Central memory CD8-positive, alpha-beta T cell (primary cell): Measurements from ENCODE around the gene EIF3J.

Source experiments
- ATAC-seq: fragments of 150-1000 bp; cut with Tn5 transposase; replicated peaks from 2 replicates; pipeline ENCODE4 v1.10.0; 2022; ENCODE audit warnings: mild to moderate bottlenecking, moderate FRiP score, moderate number of reproducible peaks; ENCODE audit not compliant: poor library complexity, severe bottlenecking; ENCODE audit errors: extremely low read depth
- DNase-seq, 2 donors: peaks; one replicate each; pipeline ENCODE4 v3.0.0; 2021; ENCODE audit warnings: low spot score in 2 of 2
- H3K27ac Mint-ChIP-seq: one replicate; pipeline ENCODE4 v1.8.0; 2022; ENCODE audit warnings: low read depth, mild to moderate bottlenecking, moderate library complexity, mixed read lengths
- H3K27me3 Mint-ChIP-seq: one replicate; pipeline ENCODE4 v1.8.0; 2022; ENCODE audit warnings: mixed read lengths
- H3K36me3 Mint-ChIP-seq: one replicate; pipeline ENCODE4 v1.8.0; 2022; ENCODE audit warnings: mild to moderate bottlenecking, moderate library complexity, mixed read lengths; ENCODE audit not compliant: insufficient read depth
- H3K4me1 Mint-ChIP-seq: one replicate; pipeline ENCODE4 v1.8.0; 2022; ENCODE audit warnings: mixed read lengths
- H3K4me3 Mint-ChIP-seq: one replicate; pipeline ENCODE4 v1.8.0; 2022; ENCODE audit warnings: mild to moderate bottlenecking, moderate library complexity, mixed read lengths
- H3K9me3 Mint-ChIP-seq: one replicate; pipeline ENCODE4 v1.8.0; 2022; ENCODE audit warnings: mixed read lengths

The EIF3J gene

DNA sequence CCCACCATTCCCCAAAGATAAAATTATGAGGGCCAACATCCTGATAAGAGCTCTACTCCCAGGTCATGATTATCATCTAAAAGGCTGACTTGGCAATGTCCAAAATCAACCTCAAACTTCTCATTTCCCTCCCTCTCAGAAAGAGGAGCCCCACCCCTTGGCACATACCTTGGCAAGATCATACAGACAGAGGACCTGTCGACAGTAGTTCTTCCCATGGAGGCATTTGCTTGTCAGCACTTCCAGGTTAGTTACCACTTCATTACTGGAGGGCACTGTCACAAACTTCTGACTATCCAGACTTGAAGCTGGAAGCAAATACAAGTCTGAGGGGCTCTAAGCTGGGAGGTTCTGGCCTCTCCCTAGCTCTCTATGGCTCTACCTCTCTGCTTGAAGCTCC lies 37.8 kb downstream of the EIF3J start:
- Mint-ChIP-seq H3K4me3 (no peak overlapping the region), H3K27ac (peak overlapping the region; percentile 71), H3K36me3 (peaks cover 29% of the 10 kb centered on the region), H3K27me3 (no peaks in the 10 kb centered on the region), H3K4me1 (peaks cover 6% of the 10 kb centered on the region), H3K9me3 (no peaks in the 10 kb centered on the region)
- DNase-seq: no peak
- ATAC-seq: no peak

DNA sequence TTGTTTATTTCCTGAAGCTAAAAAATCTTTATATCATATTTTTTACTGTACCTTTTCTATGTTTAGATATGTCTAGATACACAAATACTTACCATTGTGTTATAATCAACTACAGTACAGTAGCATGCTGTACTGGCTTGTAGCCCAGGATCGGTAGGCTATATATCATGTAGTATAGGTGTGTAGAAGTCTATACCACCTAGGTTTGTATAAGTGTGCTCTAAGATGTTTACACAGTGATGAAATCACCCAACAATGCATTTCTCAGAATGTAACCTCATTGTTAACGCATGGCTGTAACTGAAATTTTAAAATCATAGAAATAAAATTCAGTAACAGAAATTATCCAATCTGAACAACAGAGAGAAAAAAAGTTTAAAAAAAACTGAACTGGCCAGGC lies 43.2 kb downstream of the EIF3J start:
- Mint-ChIP-seq H3K4me3 (no peak overlapping the region), H3K4me1 (peaks cover 16% of the 10 kb centered on the region), H3K27ac (no peak overlapping the region), H3K9me3 (no peaks in the 10 kb centered on the region), H3K36me3 (peaks cover 37% of the 10 kb centered on the region), H3K27me3 (no peaks in the 10 kb centered on the region)
- ATAC-seq (no peak), DNase-seq (no peak)

DNA sequence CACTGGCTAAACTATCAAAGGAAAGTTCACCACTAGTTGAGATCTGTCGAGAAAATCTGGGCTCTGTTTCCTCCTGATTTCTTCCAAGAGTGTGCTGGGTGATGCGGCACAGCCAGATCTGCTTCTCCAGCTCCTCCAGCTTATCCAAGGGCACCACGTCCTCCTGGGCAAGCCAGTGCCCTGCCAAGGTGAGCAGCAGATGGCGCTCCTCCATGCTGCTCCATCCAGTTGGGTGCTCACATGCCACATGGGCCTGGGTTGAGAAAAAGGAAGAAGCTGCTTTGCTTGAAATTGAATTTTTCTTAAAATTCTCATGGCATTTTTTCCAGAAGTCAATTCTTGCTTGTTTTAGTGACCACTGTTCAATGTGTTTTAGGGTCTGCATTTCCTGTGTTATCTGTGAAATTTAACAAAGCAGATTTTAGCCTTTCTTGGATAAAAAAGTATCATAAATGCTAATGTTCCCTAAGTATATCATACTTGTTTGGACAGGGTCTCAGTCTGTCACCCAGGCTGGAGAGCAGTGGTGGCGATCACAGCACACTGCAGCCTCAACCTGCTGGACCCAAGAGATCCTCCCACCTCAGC lies 47.3 kb downstream of the EIF3J start:
- DNase-seq (peak in 1 of 2 donors; percentile 28), ATAC-seq (peak; percentile 73)
- Mint-ChIP-seq H3K27me3 (no peaks in the 10 kb centered on the region), H3K4me1 (peaks cover 13% of the 10 kb centered on the region), H3K27ac (peak overlapping the region; percentile 42), H3K9me3 (no peaks in the 10 kb centered on the region), H3K4me3 (no peak overlapping the region), H3K36me3 (peaks cover 62% of the 10 kb centered on the region)

DNA sequence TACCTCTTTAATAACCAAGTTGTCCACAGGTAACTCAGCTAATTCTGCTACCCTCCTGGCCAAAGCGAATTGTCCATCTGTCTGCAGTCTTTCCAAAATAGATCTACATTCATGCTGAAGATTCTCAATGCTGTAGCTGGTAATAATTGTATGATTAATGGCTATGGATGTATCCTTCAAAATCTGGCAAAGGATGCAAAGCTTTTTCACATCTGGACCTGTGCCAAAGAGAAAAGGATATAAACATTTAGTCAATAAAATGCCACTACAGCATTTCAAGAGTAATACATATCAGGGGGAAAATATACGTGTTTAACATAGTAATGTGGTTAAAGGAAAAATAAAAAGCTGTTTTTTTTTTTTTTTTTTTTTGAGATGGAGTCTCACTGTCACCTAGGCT lies 48.7 kb downstream of the EIF3J start:
- no peak for ATAC-seq
- Mint-ChIP-seq H3K27me3 (no peaks in the 10 kb centered on the region), H3K9me3 (no peaks in the 10 kb centered on the region), H3K36me3 (peaks cover 65% of the 10 kb centered on the region), H3K4me3 (no peak overlapping the region), H3K4me1 (peaks cover 12% of the 10 kb centered on the region), H3K27ac (peak overlapping the region; percentile 41)
- DNase-seq: no peak

DNA sequence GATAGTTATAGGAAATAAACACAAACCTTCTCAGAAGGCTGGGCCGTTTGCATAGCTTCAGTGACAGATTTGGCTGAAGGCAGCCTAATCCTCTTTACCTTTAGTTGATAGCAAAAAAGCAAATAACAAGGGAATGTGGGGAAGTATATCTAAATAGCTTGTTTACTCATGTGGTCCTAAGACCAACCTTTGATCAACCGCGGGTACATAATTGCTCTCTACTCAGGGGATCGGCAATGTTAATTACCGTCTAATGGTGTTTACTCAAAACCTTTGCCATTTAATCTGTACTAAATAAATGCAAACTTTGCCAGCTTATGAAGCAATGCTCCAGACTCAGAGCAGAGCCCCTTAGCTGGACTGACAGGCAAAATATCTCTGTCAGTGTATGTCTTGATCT lies 51.6 kb downstream of the EIF3J start:
- H3K27me3 Mint-ChIP-seq: no peaks in the 10 kb centered on the region
- no peak overlapping the region for H3K27ac Mint-ChIP-seq
- H3K4me1 Mint-ChIP-seq: peaks cover 7% of the 10 kb centered on the region
- DNase-seq: no peak
- H3K36me3 Mint-ChIP-seq: peaks cover 73% of the 10 kb centered on the region
- ATAC-seq: no peak
- H3K4me3 Mint-ChIP-seq: no peak overlapping the region
- H3K9me3 Mint-ChIP-seq: no peaks in the 10 kb centered on the region

DNA sequence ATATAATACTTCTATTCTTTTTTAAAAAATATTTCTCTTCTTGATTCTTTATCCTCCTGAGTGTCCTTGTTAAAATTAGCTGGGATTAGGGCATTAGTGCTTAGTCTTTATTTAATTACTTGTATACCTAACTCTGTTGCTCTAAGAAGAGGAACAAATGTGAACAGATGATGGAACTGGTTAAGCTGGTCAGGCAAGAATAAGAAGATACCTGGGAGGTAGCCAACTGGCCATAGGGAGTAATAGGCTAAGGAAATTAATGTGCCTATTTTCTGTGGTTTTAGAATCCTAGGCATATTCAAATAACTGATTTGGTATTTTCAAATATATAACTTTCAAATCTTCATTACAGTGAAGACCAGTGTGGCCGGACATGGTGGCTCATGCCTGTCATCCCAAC lies 54.4 kb downstream of the EIF3J start:
- Mint-ChIP-seq H3K4me1 (no peaks in the 10 kb centered on the region), H3K27me3 (no peaks in the 10 kb centered on the region), H3K4me3 (no peak overlapping the region), H3K9me3 (no peaks in the 10 kb centered on the region), H3K27ac (peak overlapping the region; percentile 4), H3K36me3 (peaks cover 70% of the 10 kb centered on the region)
- ATAC-seq: no peak
- no peak for DNase-seq

DNA sequence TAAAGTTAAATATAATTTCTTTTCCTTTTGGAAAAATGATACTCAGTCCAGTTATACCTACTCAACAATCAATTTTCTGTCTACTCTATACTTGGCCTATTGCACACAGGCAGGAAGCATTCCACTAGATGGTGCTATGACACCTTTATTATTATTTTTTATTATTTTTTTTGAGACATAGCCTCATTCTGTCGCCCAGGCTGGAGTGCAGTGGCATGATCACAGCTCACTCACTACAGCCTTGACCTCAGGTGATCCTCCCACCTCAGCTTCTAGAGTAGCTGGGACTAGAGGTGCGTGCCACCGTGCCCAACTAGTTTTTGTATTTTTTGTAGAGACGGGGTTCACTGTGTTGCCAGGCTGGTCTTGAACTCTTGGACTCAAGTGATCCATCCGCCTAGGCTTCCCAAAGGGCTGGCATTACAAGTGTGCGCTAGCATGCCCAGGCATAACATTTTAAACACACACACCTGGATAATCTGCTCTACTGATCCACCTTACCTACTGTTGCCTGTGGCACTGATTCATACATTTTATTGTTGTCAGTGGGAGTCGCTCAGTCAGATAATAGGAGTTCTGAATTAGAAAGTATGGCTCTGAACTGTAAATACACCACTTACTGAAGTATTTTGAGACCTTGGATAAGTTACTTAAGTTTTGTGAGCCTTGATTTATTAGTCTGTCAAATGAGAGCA lies 56.2 kb downstream of the EIF3J start:
- no peak overlapping the region for H3K27ac Mint-ChIP-seq
- peak in 1 of 2 donors; percentile 9 for DNase-seq
- no peaks in the 10 kb centered on the region for H3K27me3 Mint-ChIP-seq
- H3K4me1 Mint-ChIP-seq: peaks cover under 1% of the 10 kb centered on the region
- no peak overlapping the region for H3K4me3 Mint-ChIP-seq
- H3K36me3 Mint-ChIP-seq: peaks cover 64% of the 10 kb centered on the region
- H3K9me3 Mint-ChIP-seq: no peaks in the 10 kb centered on the region
- ATAC-seq: peak; percentile 68

DNA sequence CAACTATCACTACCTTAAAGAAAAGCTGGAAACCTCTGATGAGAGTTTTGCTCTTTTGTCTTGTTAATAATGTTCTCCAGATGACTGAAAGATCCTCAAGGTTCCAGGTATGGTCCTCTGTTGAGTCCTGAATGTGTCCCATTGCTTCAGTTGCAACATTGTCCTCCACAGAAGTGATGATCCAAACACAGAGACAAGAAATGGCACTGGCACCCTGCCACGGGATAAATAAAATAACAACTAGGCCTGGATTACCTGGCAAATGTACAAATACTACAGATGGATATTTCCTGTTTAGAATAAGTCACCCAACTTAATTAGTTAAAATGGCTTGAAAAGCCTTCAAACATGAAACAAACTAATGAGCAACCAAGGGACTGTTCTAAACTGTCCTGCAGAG lies 58.3 kb downstream of the EIF3J start:
- peaks cover 57% of the 10 kb centered on the region for H3K36me3 Mint-ChIP-seq
- no peak overlapping the region for H3K4me3 Mint-ChIP-seq
- no peaks in the 10 kb centered on the region for H3K9me3 Mint-ChIP-seq
- ATAC-seq (no peak), DNase-seq (no peak)
- peak overlapping the region; percentile 52 for H3K27ac Mint-ChIP-seq
- no peaks in the 10 kb centered on the region for H3K27me3 Mint-ChIP-seq
- peaks cover 7% of the 10 kb centered on the region for H3K4me1 Mint-ChIP-seq

DNA sequence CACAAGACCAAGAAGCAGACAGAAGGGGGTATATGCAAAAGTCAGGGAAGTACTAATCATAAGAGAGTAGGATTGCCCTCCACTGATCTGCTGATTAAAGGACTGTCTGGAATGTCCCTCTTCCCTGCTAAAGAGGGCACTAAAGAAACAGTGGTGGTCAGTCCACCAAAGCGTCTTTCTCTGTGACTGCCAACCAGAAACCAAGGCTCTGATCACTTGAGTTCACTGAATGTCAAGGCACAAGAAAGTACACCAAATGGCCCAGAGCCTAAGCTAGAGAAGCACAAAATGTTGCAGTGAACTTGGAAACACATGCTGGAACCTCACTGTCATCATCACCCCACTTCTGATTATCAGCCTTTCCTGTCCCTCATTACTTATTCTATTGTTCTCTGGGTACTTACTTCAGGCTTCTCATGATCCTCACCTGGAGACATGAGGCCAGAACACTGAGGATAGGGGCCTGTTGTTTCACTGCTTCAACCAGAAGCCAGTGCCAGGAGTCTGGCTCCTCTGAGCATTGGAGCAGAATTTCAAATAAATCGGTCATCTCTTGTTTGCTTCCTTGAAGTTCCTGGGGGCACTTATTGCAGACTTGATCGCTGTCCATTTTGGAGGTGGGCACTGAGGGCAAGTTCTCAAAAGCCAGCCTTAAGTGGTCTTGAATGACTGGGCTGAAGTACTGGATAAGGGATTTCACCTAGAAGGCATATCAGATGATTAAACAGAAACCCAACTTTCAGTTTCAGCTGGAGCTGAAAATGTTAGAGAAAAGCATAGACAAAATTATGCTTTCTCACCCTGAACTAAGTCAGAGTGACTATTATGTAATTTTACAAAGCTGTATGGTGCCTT lies 58.9 kb downstream of the EIF3J start:
- ATAC-seq: no peak
- Mint-ChIP-seq H3K36me3 (peaks cover 54% of the 10 kb centered on the region), H3K9me3 (no peaks in the 10 kb centered on the region)

DNA sequence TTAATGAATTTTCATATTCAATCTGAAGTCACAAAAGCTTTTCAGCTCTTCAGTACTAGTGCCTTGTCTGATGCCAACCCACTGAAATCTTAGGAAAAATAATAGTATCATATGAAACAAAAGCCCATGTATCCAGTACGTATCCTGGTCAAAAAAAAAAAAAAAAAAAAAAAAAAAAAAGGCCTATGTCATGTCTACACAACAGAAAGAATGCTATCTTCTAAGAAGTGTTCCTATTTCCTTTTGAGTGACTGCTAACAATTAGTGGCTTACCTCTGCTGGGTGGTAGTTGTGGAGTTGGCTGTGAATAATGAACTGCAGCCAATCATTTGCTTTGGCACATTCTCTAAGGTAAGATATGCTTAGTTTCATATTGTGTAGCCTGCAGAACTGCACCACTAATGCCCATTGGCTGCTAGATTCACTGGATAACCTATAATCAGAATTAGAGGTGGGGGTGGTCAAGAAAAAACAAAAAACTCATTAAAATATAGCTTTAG lies 59.6 kb downstream of the EIF3J start:
- Mint-ChIP-seq H3K4me1 (peaks cover 7% of the 10 kb centered on the region), H3K36me3 (peaks cover 48% of the 10 kb centered on the region), H3K4me3 (no peak overlapping the region), H3K27ac (no peak overlapping the region), H3K27me3 (no peaks in the 10 kb centered on the region), H3K9me3 (no peaks in the 10 kb centered on the region)
- ATAC-seq: no peak
- no peak for DNase-seq

More for the DNA sequence above, 58.9 kb downstream of the EIF3J start:
- DNase-seq: no peak
- Mint-ChIP-seq H3K4me3 (no peak overlapping the region), H3K27ac (peak overlapping the region; percentile 52), H3K4me1 (peaks cover 7% of the 10 kb centered on the region), H3K27me3 (no peaks in the 10 kb centered on the region)

DNA sequence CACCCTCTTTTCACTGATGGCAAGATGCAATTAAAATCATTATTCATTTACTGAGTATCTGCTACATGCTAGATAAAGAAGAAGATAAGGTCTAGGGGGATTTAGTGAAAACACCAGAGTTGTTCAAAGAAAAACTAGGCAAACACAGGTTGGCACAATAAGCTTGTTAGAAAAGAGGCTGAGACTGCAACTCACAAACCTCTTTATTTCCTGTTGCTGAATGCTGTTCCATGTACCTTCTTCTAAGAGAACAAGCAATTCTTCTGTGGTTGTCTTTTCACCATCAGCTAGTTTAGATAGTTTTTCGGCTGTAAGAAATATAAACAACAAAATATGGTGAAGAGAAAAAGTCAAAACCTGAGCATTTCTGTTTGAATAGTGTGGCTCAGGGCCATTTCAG lies 61.1 kb downstream of the EIF3J start:
- ATAC-seq: no peak
- H3K4me1 Mint-ChIP-seq: peaks cover 9% of the 10 kb centered on the region
- peaks cover 50% of the 10 kb centered on the region for H3K36me3 Mint-ChIP-seq
- no peak for DNase-seq
- H3K4me3 Mint-ChIP-seq: no peak overlapping the region
- no peak overlapping the region for H3K27ac Mint-ChIP-seq
- H3K27me3 Mint-ChIP-seq: no peaks in the 10 kb centered on the region
- H3K9me3 Mint-ChIP-seq: no peaks in the 10 kb centered on the region

DNA sequence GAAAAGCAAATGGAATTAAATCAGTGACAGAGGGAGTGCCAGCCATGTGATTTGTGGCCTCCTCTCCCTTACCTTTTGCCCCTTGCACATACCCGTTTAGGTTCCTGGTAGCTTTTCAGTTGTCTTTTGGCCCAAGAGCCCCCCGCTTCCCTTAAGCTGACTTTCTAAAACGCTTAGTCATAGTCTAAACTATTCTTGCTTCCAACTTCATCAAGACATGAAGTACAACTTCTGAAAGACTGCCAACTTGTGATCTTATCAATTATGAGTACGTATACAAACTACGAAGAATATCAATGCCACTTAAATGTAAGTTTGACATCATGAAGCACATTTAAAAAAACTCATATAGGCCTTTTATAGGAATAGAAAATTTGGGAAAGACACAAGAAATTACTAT lies 61.9 kb downstream of the EIF3J start:
- DNase-seq (no peak), ATAC-seq (no peak)
- Mint-ChIP-seq H3K27me3 (no peaks in the 10 kb centered on the region), H3K4me3 (no peak overlapping the region), H3K4me1 (peaks cover 12% of the 10 kb centered on the region), H3K9me3 (no peaks in the 10 kb centered on the region), H3K27ac (no peak overlapping the region), H3K36me3 (peaks cover 53% of the 10 kb centered on the region)
